OCI-LY3 (cell line): Measurements from ENCODE around the gene PPP1R15A.

ENCODE experiments used
- H2AFZ ChIP-seq: fragments of 200-600, 300-600 bp; shearing (Covaris generic); 2 replicates; pipeline ENCODE4 v1.6.0; 2014; ENCODE audit warnings: antibody characterized with exemption, low read depth, low read length
- H3K27ac ChIP-seq: fragments of 200-600, 300-600 bp; sonication (generic); 2 replicates; pipeline ENCODE4 v1.5.1; 2014; ENCODE audit warnings: mild to moderate bottlenecking, low read length, moderate library complexity, mixed read lengths
- H3K27me3 ChIP-seq: fragments of 200-600, 300-600 bp; sonication (generic); 2 replicates; pipeline ENCODE4 v1.6.1; 2014; ENCODE audit warnings: low read depth, low read length, mixed read lengths
- H3K36me3 ChIP-seq: fragments of 200-600, 300-600 bp; sonication (generic); replicated peaks from 2 replicates; pipeline ENCODE3; 2014; ENCODE audit warnings: low read depth, low read length, mixed read lengths
- H3K4me1 ChIP-seq: fragments of 300-600, 200-600 bp; sonication (generic); 2 replicates; pipeline ENCODE4 v1.6.1; 2014; ENCODE audit warnings: low read length, mixed read lengths
- H3K4me2 ChIP-seq: fragments of 200-600, 300-600 bp; sonication (generic); 2 replicates; pipeline ENCODE4 v1.6.1; 2014; ENCODE audit warnings: low read length, mixed read lengths
- H3K4me3 ChIP-seq: fragments of 300-600, 200-600 bp; sonication (generic); 2 replicates; pipeline ENCODE4 v1.5.1; 2014; ENCODE audit warnings: antibody characterized with exemption, mild to moderate bottlenecking, low read length, moderate library complexity
- H3K79me2 ChIP-seq: fragments of 300-600, 200-600 bp; shearing (Covaris generic); 2 replicates; pipeline ENCODE4 v1.6.1; 2014; ENCODE audit warnings: mild to moderate bottlenecking, low read length, mixed read lengths
- H3K9ac ChIP-seq: fragments of 300-600, 200-600 bp; shearing (Covaris generic); 2 replicates; pipeline ENCODE4 v1.6.0; 2014; ENCODE audit warnings: mild to moderate bottlenecking, low read length, moderate library complexity
- H3K9me3 ChIP-seq: fragments of 200-600, 300-600 bp; shearing (Covaris generic); 2 replicates; pipeline ENCODE4 v1.6.1; 2014; ENCODE audit warnings: low read length, mixed read lengths; ENCODE audit not compliant: insufficient read depth
- H4K20me1 ChIP-seq: fragments of 200-600, 300-600 bp; sonication (generic); 2 replicates; pipeline ENCODE4 v1.6.1; 2016; ENCODE audit warnings: low read length, mixed read lengths; ENCODE audit not compliant: insufficient read depth
- CTCF ChIP-seq: fragments of 200-600, 300-600 bp; sonication (generic); IDR thresholded peaks from 2 replicates; pipeline ENCODE4 v1.5.1; 2014; ENCODE audit warnings: antibody characterized with exemption, low read length, low read depth
- EZH2phosphoT487 ChIP-seq: fragments of 200-600 bp; shearing (Covaris generic); IDR thresholded peaks from 2 replicates; pipeline ENCODE4 v1.6.1; 2018; ENCODE audit warnings: antibody characterized with exemption, mixed run types, low read depth

The PPP1R15A gene

GRCh38 chr19:48852292-48852691 lies 19.9 kb upstream of the PPP1R15A start:
- H3K9me3 ChIP-seq: no peaks in the 10 kb centered on the region
- no peaks in the 10 kb centered on the region for H3K79me2 ChIP-seq
- H3K4me3 ChIP-seq: no peak overlapping the region
- no peak for TF ChIP-seq EZH2phosphoT487
- TF ChIP-seq CTCF: no peak
- H2AFZ ChIP-seq: no peak overlapping the region
- no peaks in the 10 kb centered on the region for H3K4me1 ChIP-seq
- no peak overlapping the region for H3K4me2 ChIP-seq
- no peaks in the 10 kb centered on the region for H4K20me1 ChIP-seq
- H3K27ac ChIP-seq: no peak overlapping the region
- H3K9ac ChIP-seq: no peak overlapping the region
- H3K27me3 ChIP-seq: no peaks in the 10 kb centered on the region
- no peaks in the 10 kb centered on the region for H3K36me3 ChIP-seq

GRCh38 chr19:48853483-48853882 lies 18.7 kb upstream of the PPP1R15A start:
- no peak overlapping the region for H3K27ac ChIP-seq
- no peaks in the 10 kb centered on the region for H3K4me1 ChIP-seq
- H2AFZ ChIP-seq: no peak overlapping the region
- no peak overlapping the region for H3K4me3 ChIP-seq
- H3K4me2 ChIP-seq: no peak overlapping the region
- H3K36me3 ChIP-seq: no peaks in the 10 kb centered on the region
- no peaks in the 10 kb centered on the region for H4K20me1 ChIP-seq
- no peak overlapping the region for H3K9ac ChIP-seq
- no peaks in the 10 kb centered on the region for H3K79me2 ChIP-seq
- H3K9me3 ChIP-seq: no peaks in the 10 kb centered on the region
- no peaks in the 10 kb centered on the region for H3K27me3 ChIP-seq
- no peak for TF ChIP-seq EZH2phosphoT487
- TF ChIP-seq CTCF: no peak

GRCh38 chr19:48854103-48854502 lies 18.1 kb upstream of the PPP1R15A start:
- Histone ChIP-seq H3K9me3 (no peaks in the 10 kb centered on the region), H3K36me3 (no peaks in the 10 kb centered on the region), H3K4me3 (no peak overlapping the region), H2AFZ (no peak overlapping the region), H3K27me3 (no peaks in the 10 kb centered on the region), H3K4me2 (no peak overlapping the region), H4K20me1 (no peaks in the 10 kb centered on the region), H3K27ac (no peak overlapping the region), H3K4me1 (no peaks in the 10 kb centered on the region), H3K79me2 (no peaks in the 10 kb centered on the region), H3K9ac (no peak overlapping the region)
- TF ChIP-seq EZH2phosphoT487: no peak
- no peak for TF ChIP-seq CTCF

DNA sequence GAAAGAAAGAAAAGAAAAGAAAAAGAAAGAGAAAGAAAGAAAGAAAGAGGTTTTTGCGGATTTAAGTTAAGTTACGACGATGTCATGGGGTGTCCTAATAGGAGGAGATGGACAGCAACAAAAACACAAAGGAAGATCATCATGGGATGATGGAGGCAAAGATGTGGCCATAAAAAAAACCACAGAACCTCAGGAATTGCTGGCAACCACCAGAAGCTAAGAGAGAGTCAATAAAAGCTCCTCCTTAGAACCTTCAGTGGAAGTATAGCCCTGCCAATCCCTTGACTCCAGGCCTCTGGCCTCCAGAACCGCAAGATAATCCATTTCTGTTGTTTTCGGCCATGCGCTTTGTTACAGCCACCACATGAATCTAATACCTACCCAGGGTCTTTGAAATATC lies 15.3 kb upstream of the PPP1R15A start:
- no peak overlapping the region for H3K27ac ChIP-seq
- no peaks in the 10 kb centered on the region for H3K4me1 ChIP-seq
- H3K36me3 ChIP-seq: no peaks in the 10 kb centered on the region
- no peak overlapping the region for H3K4me3 ChIP-seq
- H3K27me3 ChIP-seq: no peaks in the 10 kb centered on the region
- no peaks in the 10 kb centered on the region for H3K79me2 ChIP-seq
- no peak for TF ChIP-seq CTCF
- no peak overlapping the region for H3K4me2 ChIP-seq
- H4K20me1 ChIP-seq: no peaks in the 10 kb centered on the region
- no peak overlapping the region for H2AFZ ChIP-seq
- no peaks in the 10 kb centered on the region for H3K9me3 ChIP-seq
- no peak overlapping the region for H3K9ac ChIP-seq
